Thyroid gland (tissue), 4 donors: ENCODE results near the gene ACTL6B.

Experiments used
- CTCF ChIP-seq, 6 experiments: fragments of 200-600 bp in 3 of 6; fragments of 450-650 bp in 3 of 6; sonication (generic) in 3 of 6; IDR thresholded peaks; one replicate each; pipeline ENCODE4 v1.5.1; 2016 to 2019; ENCODE audit warnings: antibody characterized with exemption in 6 of 6, mild to moderate bottlenecking in 2 of 6, inconsistent platforms in 1 of 6, moderate library complexity in 1 of 6
- POLR2A ChIP-seq, 2 donors: fragments of 450-650 bp; IDR thresholded peaks; one replicate each; pipeline ENCODE4 v1.6.1; 2017; ENCODE audit warnings: antibody characterized with exemption in 2 of 2, mild to moderate bottlenecking in 2 of 2, moderate library complexity in 1 of 2

GRCh38 chr7:100696123-100696521 lies 39.9 kb upstream of the ACTL6B start:
- no peak for TF ChIP-seq CTCF (IDR thresholded peaks at IDR 0.05)
- TF ChIP-seq POLR2A (IDR thresholded peaks at IDR 0.05) = no peak
